Upper lobe of left lung (tissue), 6 donors: Measurements from ENCODE around the gene CACFD1. TPM values are rescaled to one million over a fixed set of nuclear protein-coding genes. Genes with fewer than 3 reads are reported as not detected.

Source experiments
- ATAC-seq, 2 donors: fragments of 200-7000 bp; cut with Tn5 transposase; one replicate each; pipeline ENCODE4 v1.9.1; 2022; ENCODE audit warnings: mild to moderate bottlenecking in 2 of 2, moderate library complexity in 2 of 2; ENCODE audit not compliant: low FRiP score in 2 of 2
- DNase-seq, 2 donors: peaks; one replicate each; pipeline ENCODE4 v3.0.0-alpha.2; 2019 to 2020
- H3K27ac ChIP-seq, 4 donors: fragments of 200-600 bp; sonication (generic); one replicate each; pipeline ENCODE4 v1.5.1; 2016 to 2019
- H3K27me3 ChIP-seq, 4 donors: fragments of 200-600 bp; sonication (generic); one replicate each; pipeline ENCODE4 v1.5.1; 2017 to 2019
- H3K36me3 ChIP-seq, 4 donors: fragments of 200-600 bp; sonication (generic); one replicate each; pipeline ENCODE4 v1.5.1; 2016 to 2019
- H3K4me1 ChIP-seq, 4 donors: fragments of 200-600 bp; sonication (generic); one replicate each; pipeline ENCODE4 v1.5.1; 2018 to 2019
- H3K4me3 ChIP-seq, 4 donors: fragments of 200-600 bp; sonication (generic); one replicate each; pipeline ENCODE4 v1.5.1; 2017 to 2019; ENCODE audit warnings: mild to moderate bottlenecking in 2 of 4, moderate library complexity in 1 of 4
- H3K9me3 ChIP-seq, 4 donors: fragments of 200-600 bp; sonication (generic); one replicate each; pipeline ENCODE4 v1.5.1; 2018 to 2019
- EP300 ChIP-seq, 4 donors: sonication (generic); formaldehyde crosslinking; IDR thresholded peaks; one replicate each; pipeline ENCODE4 v1.5.1; 2017; ENCODE audit warnings: antibody characterized with exemption in 4 of 4, control low read depth in 2 of 4
- POLR2A ChIP-seq, 4 donors: fragments of 450-650 bp; IDR thresholded peaks; one replicate each; pipeline ENCODE4 v1.5.1; 2016 to 2017; ENCODE audit warnings: antibody characterized with exemption in 4 of 4, mild to moderate bottlenecking in 2 of 4
- POLR2AphosphoS5 ChIP-seq, 2 donors: sonication (generic); formaldehyde crosslinking; IDR thresholded peaks; one replicate each; pipeline ENCODE4 v1.5.1; 2017; ENCODE audit warnings: antibody characterized with exemption in 2 of 2
- WGBS, 2 donors: methylation state at CpG; one replicate each; pipeline ENCODE4 v1.1.5; 2017 to 2018; 5-methylcytosine and 5-hydroxymethylcytosine counted together
- total RNA-seq, 6 donors: library from RNA; depleted of rRNA in 4 of 6; stranded (reverse); fragments of >200 nt in 4 of 6; gene quantifications; one replicate each; pipeline versions ENCODE4 v1.1.0 to v1.2.1, GENCODE V29; 2016 to 2021
- TF ChIP-seq, protein P1 (sequence below), 6 experiments: fragments of 450-650 bp in 4 of 6; fragments of 200-600 bp in 2 of 6; sonication (generic) in 2 of 6; IDR thresholded peaks; one replicate each; pipeline ENCODE4 v1.5.1; 2016 to 2019; ENCODE audit warnings: antibody characterized with exemption in 6 of 6
- donor health status: DM: no; HTN: no; CAD: no; lungs with moderate emphysema.
- donor health status: DM: no; HTN: yes; CAD: no; lungs with severe emphysema.

Gene CACFD1
- total RNA-seq, 6 donors from 2014 or later, result 31.1 to 52.8 (median 38.5) TPM

DNA sequence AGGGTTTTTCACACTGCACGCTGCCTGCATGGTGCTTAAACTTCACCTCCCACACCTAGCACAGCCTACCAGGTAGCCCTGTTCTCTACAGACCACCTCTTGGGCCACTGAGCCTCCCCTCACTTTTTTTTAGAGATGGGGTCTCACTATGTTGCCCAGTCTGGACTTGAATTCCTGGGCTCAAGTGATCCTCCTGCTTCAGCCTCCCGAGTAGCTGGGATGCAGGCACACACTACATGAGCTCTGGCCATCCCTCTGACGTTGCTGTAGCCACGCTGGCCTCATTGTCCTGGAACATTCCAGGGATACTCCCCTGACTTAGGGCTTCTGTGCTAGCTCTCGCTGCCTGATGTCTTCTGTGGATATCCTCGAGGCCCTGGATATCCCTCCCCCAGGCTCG, 7.2 kb upstream of the CACFD1 start:
- ATAC-seq (no peak), DNase-seq (no peak)
- Histone ChIP-seq H3K27me3 (no peaks in the 10 kb centered on the region), H3K9me3 (no peaks in the 10 kb centered on the region), H3K4me1 (no peaks in the 10 kb centered on the region), H3K36me3 (no peaks in the 10 kb centered on the region), H3K27ac (no peak overlapping the region), H3K4me3 (no peak overlapping the region)
- 85 to 100% methylated on average over 4 to 7 of the region's 7 CpGs for WGBS, 2 donors
- TF ChIP-seq POLR2A (IDR thresholded peaks at IDR 0.05) (no peak), POLR2AphosphoS5 (IDR thresholded peaks at IDR 0.05) (no peak), EP300 (IDR thresholded peaks at IDR 0.05) (no peak)
- TF ChIP-seq, protein P1, sequence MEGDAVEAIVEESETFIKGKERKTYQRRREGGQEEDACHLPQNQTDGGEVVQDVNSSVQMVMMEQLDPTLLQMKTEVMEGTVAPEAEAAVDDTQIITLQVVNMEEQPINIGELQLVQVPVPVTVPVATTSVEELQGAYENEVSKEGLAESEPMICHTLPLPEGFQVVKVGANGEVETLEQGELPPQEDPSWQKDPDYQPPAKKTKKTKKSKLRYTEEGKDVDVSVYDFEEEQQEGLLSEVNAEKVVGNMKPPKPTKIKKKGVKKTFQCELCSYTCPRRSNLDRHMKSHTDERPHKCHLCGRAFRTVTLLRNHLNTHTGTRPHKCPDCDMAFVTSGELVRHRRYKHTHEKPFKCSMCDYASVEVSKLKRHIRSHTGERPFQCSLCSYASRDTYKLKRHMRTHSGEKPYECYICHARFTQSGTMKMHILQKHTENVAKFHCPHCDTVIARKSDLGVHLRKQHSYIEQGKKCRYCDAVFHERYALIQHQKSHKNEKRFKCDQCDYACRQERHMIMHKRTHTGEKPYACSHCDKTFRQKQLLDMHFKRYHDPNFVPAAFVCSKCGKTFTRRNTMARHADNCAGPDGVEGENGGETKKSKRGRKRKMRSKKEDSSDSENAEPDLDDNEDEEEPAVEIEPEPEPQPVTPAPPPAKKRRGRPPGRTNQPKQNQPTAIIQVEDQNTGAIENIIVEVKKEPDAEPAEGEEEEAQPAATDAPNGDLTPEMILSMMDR (IDR thresholded peaks at IDR 0.05), result no peak

DNA sequence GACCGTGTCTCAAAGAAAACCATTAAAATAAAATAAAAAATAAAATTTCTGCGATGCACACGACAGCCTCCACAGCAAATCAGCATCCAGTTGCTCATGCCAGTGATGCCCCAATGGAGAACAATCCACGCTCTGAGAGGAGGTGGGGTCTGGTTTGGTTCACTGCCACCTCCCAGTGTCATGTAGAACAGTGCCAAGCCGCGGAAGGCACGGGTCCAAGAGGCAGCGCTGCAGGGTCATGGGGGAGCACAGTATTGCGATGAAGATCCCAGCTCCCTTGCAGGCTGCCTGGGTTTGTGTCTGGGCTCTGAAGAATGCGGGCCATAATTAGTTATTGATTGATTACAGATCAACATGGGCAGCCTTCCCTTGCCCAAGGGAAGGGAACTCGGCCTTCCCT, 6.1 kb upstream of the CACFD1 start:
- Histone ChIP-seq H3K36me3 (no peaks in the 10 kb centered on the region), H3K27ac (no peak overlapping the region), H3K4me3 (no peak overlapping the region), H3K9me3 (no peaks in the 10 kb centered on the region), H3K4me1 (peaks cover 0 to 2% (median 0%) of the 10 kb centered on the region in 4 donors), H3K27me3 (no peaks in the 10 kb centered on the region)
- no peak for ATAC-seq
- no peak for DNase-seq
- WGBS, 2 donors, result 78 to 82% methylated on average over 11 of the region's 11 CpGs
- TF ChIP-seq EP300 (IDR thresholded peaks at IDR 0.05) (no peak), POLR2AphosphoS5 (IDR thresholded peaks at IDR 0.05) (no peak), POLR2A (IDR thresholded peaks at IDR 0.05) (no peak)
- TF ChIP-seq, protein P1 (IDR thresholded peaks at IDR 0.05), result no peak

DNA sequence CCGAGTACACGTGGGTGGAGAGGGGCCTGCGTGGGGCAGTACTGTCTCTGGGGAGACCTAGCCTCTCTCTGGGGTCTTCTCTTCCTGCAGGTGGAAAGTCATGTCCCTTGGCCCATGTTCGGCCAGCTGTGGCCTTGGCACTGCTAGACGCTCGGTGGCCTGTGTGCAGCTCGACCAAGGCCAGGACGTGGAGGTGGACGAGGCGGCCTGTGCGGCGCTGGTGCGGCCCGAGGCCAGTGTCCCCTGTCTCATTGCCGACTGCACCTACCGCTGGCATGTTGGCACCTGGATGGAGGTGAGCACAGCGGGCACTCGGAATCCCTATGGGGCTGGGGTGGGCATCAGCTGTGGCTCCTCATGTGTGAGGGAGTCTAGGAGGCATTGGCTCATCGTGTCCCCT, 5.5 kb upstream of the CACFD1 start:
- no peaks in the 10 kb centered on the region for H3K27me3 ChIP-seq
- no peak for DNase-seq
- no peaks in the 10 kb centered on the region for H3K36me3 ChIP-seq
- H3K27ac ChIP-seq, result no peak overlapping the region
- no peak overlapping the region for H3K4me3 ChIP-seq
- TF ChIP-seq EP300 (IDR thresholded peaks at IDR 0.05), result no peak
- TF ChIP-seq, protein P1 (IDR thresholded peaks at IDR 0.05), result no peak
- no peak for TF ChIP-seq POLR2A (IDR thresholded peaks at IDR 0.05)
- no peak for TF ChIP-seq POLR2AphosphoS5 (IDR thresholded peaks at IDR 0.05)
- peaks cover 4 to 9% (median 5%) of the 10 kb centered on the region in 4 donors for H3K4me1 ChIP-seq
- ATAC-seq, result no peak
- 90 to 92% methylated on average over 16 to 19 of the region's 19 CpGs for WGBS, 2 donors
- H3K9me3 ChIP-seq, result no peaks in the 10 kb centered on the region

DNA sequence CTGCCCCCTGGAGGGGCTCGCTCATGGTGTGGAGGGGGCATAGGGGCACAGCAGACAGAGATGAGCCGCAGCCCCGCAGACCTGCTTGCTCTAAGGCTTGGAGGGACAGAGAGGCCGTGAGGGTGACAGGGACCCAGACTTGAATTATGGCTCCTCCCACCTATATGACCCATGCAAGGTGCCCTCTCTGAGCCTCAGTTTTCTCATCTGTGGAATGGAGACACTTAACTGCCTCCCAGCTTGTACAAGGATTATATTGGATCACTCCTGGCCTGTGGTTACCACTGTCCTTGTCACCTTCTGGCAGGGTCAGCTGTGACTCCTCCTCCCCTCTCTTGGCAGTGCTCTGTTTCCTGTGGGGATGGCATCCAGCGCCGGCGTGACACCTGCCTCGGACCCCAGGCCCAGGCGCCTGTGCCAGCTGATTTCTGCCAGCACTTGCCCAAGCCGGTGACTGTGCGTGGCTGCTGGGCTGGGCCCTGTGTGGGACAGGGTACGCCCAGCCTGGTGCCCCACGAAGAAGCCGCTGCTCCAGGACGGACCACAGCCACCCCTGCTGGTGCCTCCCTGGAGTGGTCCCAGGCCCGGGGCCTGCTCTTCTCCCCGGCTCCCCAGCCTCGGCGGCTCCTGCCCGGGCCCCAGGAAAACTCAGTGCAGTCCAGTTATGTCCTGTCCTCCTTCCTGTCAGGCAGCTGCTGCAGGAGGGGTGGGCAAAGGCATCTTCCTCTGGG, 4.7 kb upstream of the CACFD1 start:
- WGBS, 2 donors, result 94 to 96% methylated on average over 4 to 19 of the region's 20 CpGs
- no peaks in the 10 kb centered on the region for H3K27me3 ChIP-seq
- no peaks in the 10 kb centered on the region for H3K36me3 ChIP-seq
- H3K27ac ChIP-seq, result no peak overlapping the region
- no peaks in the 10 kb centered on the region for H3K9me3 ChIP-seq
- H3K4me3 ChIP-seq, result no peak overlapping the region
- DNase-seq (no peak), ATAC-seq (no peak)
- no peak for TF ChIP-seq POLR2A (IDR thresholded peaks at IDR 0.05)
- TF ChIP-seq, protein P1 (IDR thresholded peaks at IDR 0.05), result no peak
- TF ChIP-seq POLR2AphosphoS5 (IDR thresholded peaks at IDR 0.05), result no peak
- TF ChIP-seq EP300 (IDR thresholded peaks at IDR 0.05), result no peak
- H3K4me1 ChIP-seq, result peaks cover 4 to 10% (median 6%) of the 10 kb centered on the region in 4 donors

DNA sequence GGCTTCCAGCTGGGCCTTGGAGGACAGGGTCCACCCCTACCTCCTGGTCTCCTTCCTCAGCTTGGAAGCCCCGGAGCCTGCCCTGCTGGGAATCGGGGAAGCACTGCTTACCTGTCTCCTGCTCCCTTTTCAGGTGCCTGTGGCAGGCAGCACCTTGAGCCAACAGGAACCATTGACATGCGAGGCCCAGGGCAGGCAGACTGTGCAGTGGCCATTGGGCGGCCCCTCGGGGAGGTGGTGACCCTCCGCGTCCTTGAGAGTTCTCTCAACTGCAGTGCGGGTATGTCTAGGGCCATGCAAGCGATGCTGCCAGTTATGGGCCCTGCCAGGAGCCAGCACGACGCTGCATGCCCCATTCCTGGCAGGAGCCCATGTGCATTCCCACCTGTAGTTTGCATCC, 3.8 kb upstream of the CACFD1 start:
- no peaks in the 10 kb centered on the region for H3K27me3 ChIP-seq
- H3K4me1 ChIP-seq, result peaks cover 11 to 19% (median 12%) of the 10 kb centered on the region in 4 donors
- 97 to 100% methylated on average over 3 to 9 of the region's 11 CpGs for WGBS, 2 donors
- TF ChIP-seq POLR2A (IDR thresholded peaks at IDR 0.05) (no peak), EP300 (IDR thresholded peaks at IDR 0.05) (no peak), POLR2AphosphoS5 (IDR thresholded peaks at IDR 0.05) (no peak)
- TF ChIP-seq, protein P1 (IDR thresholded peaks at IDR 0.05), result no peak
- no peaks in the 10 kb centered on the region for H3K9me3 ChIP-seq
- ATAC-seq (no peak), DNase-seq (no peak)
- no peaks in the 10 kb centered on the region for H3K36me3 ChIP-seq
- no peak overlapping the region for H3K27ac ChIP-seq
- H3K4me3 ChIP-seq, result no peak overlapping the region
